Mesenchymal stem cell (in vitro differentiated cells and primary cell): ENCODE results near the gene ARMH3.

Experiments used
- DNase-seq: peaks from one replicate; pipeline ENCODE4 v3.0.0-alpha.2; 2013
- H2AFZ ChIP-seq: one replicate; pipeline ENCODE4 v1.6.1; 2013; ENCODE audit warnings: low read depth, mild to moderate bottlenecking, control low read depth, inconsistent platforms, low read length, moderate library complexity
- H2AK5ac ChIP-seq: 2 replicates; pipeline ENCODE4 v1.6.1; 2013; ENCODE audit warnings: low read length, moderate library complexity, mild to moderate bottlenecking, inconsistent platforms; ENCODE audit not compliant: severe bottlenecking
- H2BK120ac ChIP-seq: one replicate; pipeline ENCODE4 v1.6.1; 2013; ENCODE audit warnings: low read depth, mild to moderate bottlenecking, inconsistent platforms, low read length, moderate library complexity
- H2BK12ac ChIP-seq, 2 experiments: one replicate each; pipeline ENCODE4 v1.6.1; 2013; ENCODE audit warnings: inconsistent platforms in 2 of 2, low read length in 2 of 2, mild to moderate bottlenecking in 2 of 2, moderate library complexity in 2 of 2, control low read depth in 1 of 2
- H2BK15ac ChIP-seq: one replicate; pipeline ENCODE4 v1.6.1; 2013; ENCODE audit warnings: mild to moderate bottlenecking, low read depth, inconsistent platforms; ENCODE audit not compliant: poor library complexity, severe bottlenecking
- H2BK5ac ChIP-seq: 2 replicates; pipeline ENCODE4 v1.6.1; 2013; ENCODE audit warnings: low read depth, mild to moderate bottlenecking, low read length, control low read depth, inconsistent platforms; ENCODE audit not compliant: poor library complexity, severe bottlenecking
- H3K14ac ChIP-seq, 2 experiments: one replicate each; pipeline ENCODE4 v1.6.1; 2013; ENCODE audit warnings: inconsistent platforms in 2 of 2, low read length in 2 of 2, control low read depth in 1 of 2, mild to moderate bottlenecking in 1 of 2, moderate library complexity in 1 of 2
- H3K18ac ChIP-seq, 2 experiments: one replicate each; pipeline ENCODE4 v1.6.1; 2013; ENCODE audit warnings: inconsistent platforms in 2 of 2, low read length in 2 of 2, control low read depth in 1 of 2, low read depth in 1 of 2, mild to moderate bottlenecking in 1 of 2
- H3K23ac ChIP-seq, 2 experiments: one replicate each; pipeline ENCODE4 v1.6.1; 2013; ENCODE audit warnings: inconsistent platforms in 2 of 2, low read length in 2 of 2, mild to moderate bottlenecking in 2 of 2, moderate library complexity in 2 of 2, control low read depth in 1 of 2
- H3K27ac ChIP-seq: 2 replicates; pipeline ENCODE4 v1.5.1; 2013; ENCODE audit warnings: mild to moderate bottlenecking, moderate library complexity, low read length, control low read depth, inconsistent platforms; ENCODE audit not compliant: poor library complexity, severe bottlenecking
- H3K27me3 ChIP-seq, 2 experiments: 2 replicates each; pipeline versions ENCODE4 v1.6.1 to v1.7.0; 2013; ENCODE audit warnings: low read length in 2 of 2, mild to moderate bottlenecking in 2 of 2, moderate library complexity in 2 of 2, control low read depth in 1 of 2, inconsistent platforms in 1 of 2; ENCODE audit not compliant: control insufficient read depth in 1 of 2, insufficient read depth in 1 of 2
- H3K36me3 ChIP-seq, 2 experiments: 2 replicates each; pipeline versions ENCODE4 v1.6.1 to v1.7.0; 2013; ENCODE audit warnings: low read length in 2 of 2, control low read depth in 1 of 2, inconsistent platforms in 1 of 2, low read depth in 1 of 2, mild to moderate bottlenecking in 1 of 2; ENCODE audit not compliant: insufficient read depth in 2 of 2, control insufficient read depth in 1 of 2
- H3K4ac ChIP-seq, 2 experiments: one replicate each; pipeline ENCODE4 v1.6.1; 2013; ENCODE audit warnings: inconsistent platforms in 2 of 2, low read length in 2 of 2, mild to moderate bottlenecking in 2 of 2, moderate library complexity in 2 of 2, control low read depth in 1 of 2, low read depth in 1 of 2
- H3K4me1 ChIP-seq: 2 replicates; pipeline ENCODE4 v1.6.1; 2013; ENCODE audit warnings: low read depth, low read length, control low read depth; ENCODE audit not compliant: control insufficient read depth, insufficient read depth
- H3K4me2 ChIP-seq: 2 replicates; pipeline ENCODE4 v1.6.1; 2013; ENCODE audit warnings: low read length, mild to moderate bottlenecking, inconsistent platforms; ENCODE audit not compliant: poor library complexity, severe bottlenecking
- H3K4me3 ChIP-seq, 2 experiments: 2 replicates each; pipeline versions ENCODE4 v1.5.1 to v1.7.0; 2013; ENCODE audit warnings: low read length in 2 of 2, mild to moderate bottlenecking in 2 of 2, control low read depth in 1 of 2, low read depth in 1 of 2; ENCODE audit not compliant: insufficient read depth in 1 of 2
- H3K79me1 ChIP-seq: replicated peaks from 2 replicates; pipeline ENCODE4 v1.6.1; 2013; ENCODE audit warnings: mild to moderate bottlenecking, control low read depth, low read length, inconsistent platforms; ENCODE audit not compliant: poor library complexity, severe bottlenecking
- H3K9ac ChIP-seq: 2 replicates; pipeline ENCODE4 v1.7.0; 2013; ENCODE audit warnings: mild to moderate bottlenecking, low read length, moderate library complexity
- H3K9me3 ChIP-seq: 2 replicates; pipeline ENCODE4 v1.7.0; 2013; ENCODE audit warnings: mild to moderate bottlenecking, low read length; ENCODE audit not compliant: control insufficient read depth
- H4K8ac ChIP-seq: one replicate; pipeline ENCODE4 v1.6.1; 2013; ENCODE audit warnings: inconsistent platforms, mild to moderate bottlenecking, low read length, moderate library complexity
- H4K91ac ChIP-seq: one replicate; pipeline ENCODE4 v1.6.1; 2013; ENCODE audit warnings: mild to moderate bottlenecking, low read length, inconsistent platforms
- WGBS: methylation state at CpG from one replicate; pipeline ENCODE4 v1.1.7; 2013; ENCODE audit warnings: mixed read lengths; 5-methylcytosine and 5-hydroxymethylcytosine counted together

Gene ARMH3

DNA sequence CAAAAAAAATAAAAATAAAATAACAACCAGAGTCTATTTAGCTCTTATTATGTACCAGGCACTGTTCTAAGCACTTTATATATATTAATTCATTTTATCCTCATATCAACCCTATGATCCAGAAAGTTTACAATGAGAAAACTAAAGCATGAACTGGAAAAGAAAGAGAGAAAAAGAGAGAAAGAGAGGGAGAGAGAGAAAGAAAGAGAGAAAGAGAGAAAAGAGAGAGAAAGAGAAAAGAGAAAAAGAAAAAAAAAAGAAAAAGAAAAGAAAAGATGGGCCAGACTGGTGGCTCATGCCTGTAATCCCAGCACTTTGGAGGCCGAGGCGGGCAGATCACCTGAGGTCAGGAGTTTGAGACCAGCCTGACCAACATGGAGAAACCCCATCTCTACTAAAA lies 9.9 kb downstream of the ARMH3 start:
- no peak overlapping the region for H4K91ac ChIP-seq
- no peak overlapping the region for H2AK5ac ChIP-seq
- H3K4me3 ChIP-seq: no peak overlapping the region
- no peaks in the 10 kb centered on the region for H3K9me3 ChIP-seq
- no peak overlapping the region for H2BK15ac ChIP-seq
- H3K4me1 ChIP-seq: no peaks in the 10 kb centered on the region
- H3K79me1 ChIP-seq: peaks cover 19% of the 10 kb centered on the region
- H3K4ac ChIP-seq: no peak overlapping the region
- no peak overlapping the region for H3K27ac ChIP-seq
- H3K9ac ChIP-seq: no peak overlapping the region
- no peak overlapping the region for H3K18ac ChIP-seq
- H3K36me3 ChIP-seq: no peaks in the 10 kb centered on the region
- no peak overlapping the region for H3K23ac ChIP-seq
- no peak overlapping the region for H2AFZ ChIP-seq
- H2BK5ac ChIP-seq: no peak overlapping the region
- no peak overlapping the region for H3K14ac ChIP-seq
- DNase-seq: no peak
- H3K4me2 ChIP-seq: no peak overlapping the region
- 93% methylated on average over 2 of the region's 2 CpGs for WGBS
- H3K27me3 ChIP-seq: no peaks in the 10 kb centered on the region
- H2BK12ac ChIP-seq: no peak overlapping the region
- H2BK120ac ChIP-seq: no peak overlapping the region
- no peak overlapping the region for H4K8ac ChIP-seq

DNA sequence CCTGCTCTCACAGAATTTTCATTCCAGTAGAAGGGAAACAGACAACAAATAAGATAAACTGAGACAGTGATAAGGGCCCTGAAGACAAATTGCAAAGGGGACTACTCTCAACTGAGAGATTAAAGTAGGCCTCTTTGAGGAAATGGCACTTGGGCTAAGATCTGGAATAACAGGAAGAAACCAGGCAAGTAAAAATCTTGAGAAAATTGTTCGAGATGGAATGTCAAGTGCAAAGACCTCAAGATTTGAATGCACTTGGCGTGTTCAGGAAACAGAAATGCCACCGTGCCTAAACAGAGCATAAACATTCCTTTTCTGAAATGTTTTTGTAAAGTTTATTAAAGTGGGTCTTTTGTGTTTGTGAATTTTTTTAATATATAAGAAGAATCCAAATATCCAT lies 10.7 kb downstream of the ARMH3 start:
- no peaks in the 10 kb centered on the region for H3K4me1 ChIP-seq
- WGBS: 42% methylated on average over 2 of the region's 3 CpGs
- no peak overlapping the region for H2BK120ac ChIP-seq

DNA sequence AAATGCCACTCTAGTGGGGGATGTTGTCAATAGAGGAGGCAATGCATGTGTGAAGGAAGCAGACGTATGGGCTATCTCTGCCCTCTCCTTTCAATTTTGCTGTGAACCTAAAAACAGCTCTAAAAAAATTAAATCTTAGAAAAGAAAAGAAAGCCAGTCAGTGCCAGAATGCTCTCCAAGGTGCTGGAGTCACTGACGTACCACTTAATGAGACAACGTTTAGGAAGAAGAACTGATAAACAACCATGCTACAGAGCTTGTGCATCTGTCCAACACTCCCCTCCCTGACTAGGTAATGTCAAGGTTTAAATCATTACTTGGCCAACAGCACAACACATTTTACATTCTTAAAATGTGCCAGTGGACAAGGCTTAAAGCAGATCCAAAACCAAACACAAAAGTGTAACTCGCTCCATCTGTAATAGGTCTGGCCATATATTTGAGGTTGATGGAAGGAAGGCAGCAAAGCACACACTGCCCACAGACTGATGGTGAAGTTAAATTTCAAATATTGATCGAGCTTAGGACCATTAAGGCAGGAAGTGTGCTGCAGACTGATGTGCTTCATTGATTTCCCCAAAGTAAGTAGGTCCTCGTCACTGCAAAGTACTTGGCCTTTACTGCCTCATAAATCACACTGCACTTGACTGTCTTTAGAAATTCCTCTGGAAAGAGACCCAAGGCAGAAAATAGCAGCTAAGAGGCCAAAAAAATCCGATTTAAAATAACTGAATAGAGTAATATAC lies 15.5 kb downstream of the ARMH3 start:
- H3K14ac ChIP-seq: no peak overlapping the region
- no peak overlapping the region for H3K4me3 ChIP-seq
- H4K8ac ChIP-seq: no peak overlapping the region
- H3K9ac ChIP-seq: no peak overlapping the region
- H3K4me1 ChIP-seq: no peaks in the 10 kb centered on the region
- no peak overlapping the region for H3K23ac ChIP-seq
- 50% methylated on average over 6 of the region's 7 CpGs for WGBS
- no peak overlapping the region for H3K27ac ChIP-seq
- DNase-seq: peak; percentile 48
- no peak overlapping the region for H2AFZ ChIP-seq
- H3K9me3 ChIP-seq: no peaks in the 10 kb centered on the region
- H3K4me2 ChIP-seq: no peak overlapping the region
- no peaks in the 10 kb centered on the region for H3K27me3 ChIP-seq
- no peak overlapping the region for H2BK120ac ChIP-seq
- no peak overlapping the region for H3K4ac ChIP-seq
- H3K18ac ChIP-seq: no peak overlapping the region
- H3K79me1 ChIP-seq: peaks cover 23% of the 10 kb centered on the region
- no peak overlapping the region for H4K91ac ChIP-seq
- no peak overlapping the region for H2BK12ac ChIP-seq
- H2BK15ac ChIP-seq: no peak overlapping the region
- no peak overlapping the region for H2BK5ac ChIP-seq
- H3K36me3 ChIP-seq: peaks cover 12 to 24% of the 10 kb centered on the region in 2 experiments
- no peak overlapping the region for H2AK5ac ChIP-seq

More for the DNA sequence above, 10.7 kb downstream of the ARMH3 start:
- no peak overlapping the region for H4K91ac ChIP-seq
- H3K4ac ChIP-seq: no peak overlapping the region
- no peak overlapping the region for H2BK5ac ChIP-seq
- no peak overlapping the region for H3K4me2 ChIP-seq
- H3K18ac ChIP-seq: no peak overlapping the region
- H2BK12ac ChIP-seq: no peak overlapping the region
- H3K23ac ChIP-seq: no peak overlapping the region
- no peak overlapping the region for H3K14ac ChIP-seq
- no peak overlapping the region for H3K27ac ChIP-seq
- no peaks in the 10 kb centered on the region for H3K36me3 ChIP-seq
- no peak overlapping the region for H3K9ac ChIP-seq
- peaks cover 20% of the 10 kb centered on the region for H3K79me1 ChIP-seq
- no peaks in the 10 kb centered on the region for H3K9me3 ChIP-seq
- no peak overlapping the region for H4K8ac ChIP-seq
- H3K27me3 ChIP-seq: no peaks in the 10 kb centered on the region
- DNase-seq: peak; percentile 24
- H2BK15ac ChIP-seq: no peak overlapping the region
- no peak overlapping the region for H2AFZ ChIP-seq
- H2AK5ac ChIP-seq: no peak overlapping the region
- no peak overlapping the region for H3K4me3 ChIP-seq

DNA sequence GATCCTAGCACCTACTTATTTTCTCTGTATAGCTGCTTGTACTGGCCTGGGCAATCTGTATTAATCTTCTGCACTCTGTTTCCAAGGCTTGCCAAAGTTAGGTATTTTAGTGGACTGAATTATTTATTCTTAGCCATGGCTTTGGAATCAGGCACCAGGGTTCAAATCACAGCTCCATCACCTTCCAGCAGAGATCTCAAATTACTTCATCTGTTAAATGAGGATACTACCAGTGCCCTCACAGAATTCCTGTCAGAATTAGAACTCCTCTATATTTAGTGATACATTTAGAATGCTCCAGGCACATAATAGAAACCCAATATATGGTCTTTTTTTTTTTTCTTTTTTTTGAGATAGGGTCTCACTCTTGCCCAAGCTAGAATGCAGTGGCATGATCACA lies 17.6 kb downstream of the ARMH3 start:
- Histone ChIP-seq H3K4me1 (no peaks in the 10 kb centered on the region), H3K79me1 (peaks cover 19% of the 10 kb centered on the region)

More for the DNA sequence above, 17.6 kb downstream of the ARMH3 start:
- DNase-seq: no peak
- no peak overlapping the region for H2BK12ac ChIP-seq
- no peaks in the 10 kb centered on the region for H3K9me3 ChIP-seq
- no peak overlapping the region for H2BK15ac ChIP-seq
- H3K4ac ChIP-seq: no peak overlapping the region
- H3K36me3 ChIP-seq: peaks cover 17 to 31% of the 10 kb centered on the region in 2 experiments
- H3K4me2 ChIP-seq: no peak overlapping the region
- no peak overlapping the region for H3K27ac ChIP-seq
- no peak overlapping the region for H3K18ac ChIP-seq
- no peak overlapping the region for H2AFZ ChIP-seq
- H4K8ac ChIP-seq: no peak overlapping the region
- H3K14ac ChIP-seq: no peak overlapping the region
- no peaks in the 10 kb centered on the region for H3K27me3 ChIP-seq
- H3K23ac ChIP-seq: no peak overlapping the region
- H2AK5ac ChIP-seq: no peak overlapping the region
- no peak overlapping the region for H4K91ac ChIP-seq
- H2BK120ac ChIP-seq: no peak overlapping the region
- no peak overlapping the region for H2BK5ac ChIP-seq
- no peak overlapping the region for H3K4me3 ChIP-seq
- no peak overlapping the region for H3K9ac ChIP-seq
